GM19395 (cell line): ENCODE measurements around the gene IGF1.
"Not testable (repeated sequence)": the region's sequence is repeated elsewhere in the genome, so short reads cannot be mapped to it uniquely, and the experiment has no call there.

ENCODE experiments used
- ATAC-seq: cut with Tn5 transposase; IDR thresholded peaks from one replicate; pipeline ENCODE4 v1.9.1; 2021; ENCODE audit warnings: mild to moderate bottlenecking, moderate library complexity; ENCODE audit not compliant: unreplicated experiment

Gene IGF1

GRCh38 chr12:102390068-102390467 is 90.3 kb downstream of the IGF1 start:
- ATAC-seq = no peak

DNA sequence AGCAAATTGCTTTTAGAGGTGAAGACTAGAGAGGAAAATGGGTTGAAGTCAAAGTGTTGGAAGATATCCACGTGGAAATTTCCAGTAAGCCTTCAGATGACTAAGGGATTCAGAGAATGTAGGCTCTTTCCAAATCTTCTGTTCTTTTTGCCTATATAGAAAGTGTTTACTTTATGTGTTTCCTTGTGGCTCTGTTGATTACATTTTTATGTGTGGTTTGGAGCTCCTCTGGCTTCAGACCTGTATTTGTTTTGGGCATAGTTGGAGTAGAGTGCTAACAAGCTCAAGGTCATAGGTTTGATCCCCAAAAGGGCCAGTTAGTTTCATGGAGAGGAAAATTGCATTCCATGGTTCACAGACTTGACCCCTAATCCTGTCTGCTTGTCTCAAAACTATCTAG is 91.9 kb downstream of the IGF1 start:
- ATAC-seq = no peak

DNA sequence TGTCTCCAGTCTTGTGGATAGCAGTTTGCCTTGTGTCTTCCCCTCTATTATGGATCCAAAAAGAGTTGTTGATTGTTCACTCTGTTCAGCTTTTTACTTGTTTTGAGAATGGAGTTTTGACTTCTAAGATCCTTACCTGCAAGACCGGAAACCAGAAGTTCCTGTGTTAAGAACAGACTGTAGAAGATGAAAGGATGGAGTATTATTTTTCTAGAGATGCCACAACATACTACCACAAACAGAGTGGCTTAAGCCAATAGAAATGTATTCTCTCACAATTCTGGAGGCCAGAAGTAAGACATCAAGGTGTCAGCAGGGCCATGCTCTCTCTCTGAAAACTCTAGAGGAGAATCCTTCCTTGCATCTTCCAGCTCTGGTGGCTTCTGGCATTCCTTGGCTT is 95.0 kb downstream of the IGF1 start:
- no peak for ATAC-seq

- no peak for ATAC-seq
These were observed 100.8 kb downstream of the IGF1 start for GRCh38 chr12:102379346-102380162.

DNA sequence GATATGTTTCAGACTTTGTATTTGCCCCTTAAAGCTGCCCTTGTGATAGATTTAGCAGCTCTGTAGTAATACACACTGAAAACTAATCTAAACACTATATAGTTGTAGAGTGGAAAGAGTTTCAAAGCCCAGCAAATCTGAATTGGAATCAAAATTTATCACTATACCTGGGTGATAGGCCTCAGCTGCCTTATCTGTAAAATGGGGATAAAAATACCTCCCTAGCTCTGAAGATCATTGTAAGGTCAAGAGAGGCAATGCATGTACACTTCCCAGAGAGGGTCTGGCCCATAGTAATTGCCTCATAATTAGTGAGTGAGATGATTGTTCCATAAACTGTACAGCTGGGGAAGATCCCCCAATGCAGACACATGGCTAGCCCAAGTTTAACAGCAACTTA is 103.6 kb downstream of the IGF1 start:
- no peak for ATAC-seq

- ATAC-seq = no peak
These were observed 104.1 kb downstream of the IGF1 start for GRCh38 chr12:102376181-102376747.

GRCh38 chr12:102374190-102374589 is 106.2 kb downstream of the IGF1 start:
- ATAC-seq = no peak

- no peak for ATAC-seq
These were observed 108.3 kb downstream of the IGF1 start for GRCh38 chr12:102372087-102372486.

DNA sequence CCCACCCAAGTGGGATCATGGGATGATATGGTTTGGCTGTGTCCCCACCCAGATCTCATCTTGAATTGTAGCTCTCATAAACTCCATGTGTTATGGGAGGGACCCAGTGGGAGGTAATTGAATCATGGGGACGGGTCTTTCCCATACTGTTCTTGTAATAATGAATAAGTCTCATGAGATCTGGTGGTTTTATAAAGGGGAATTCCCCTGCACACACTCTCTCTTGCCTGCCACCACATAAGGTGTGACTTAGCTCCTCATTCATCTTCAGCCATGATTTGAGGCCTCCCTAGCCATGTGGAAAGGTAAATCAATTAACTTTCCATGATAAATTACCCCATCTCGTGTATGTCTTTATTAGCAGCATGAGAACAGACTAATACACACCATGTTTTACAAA is 109.2 kb downstream of the IGF1 start:
- ATAC-seq = no peak

GRCh38 chr12:102369876-102370275 is 110.5 kb downstream of the IGF1 start:
- ATAC-seq = no peak

DNA sequence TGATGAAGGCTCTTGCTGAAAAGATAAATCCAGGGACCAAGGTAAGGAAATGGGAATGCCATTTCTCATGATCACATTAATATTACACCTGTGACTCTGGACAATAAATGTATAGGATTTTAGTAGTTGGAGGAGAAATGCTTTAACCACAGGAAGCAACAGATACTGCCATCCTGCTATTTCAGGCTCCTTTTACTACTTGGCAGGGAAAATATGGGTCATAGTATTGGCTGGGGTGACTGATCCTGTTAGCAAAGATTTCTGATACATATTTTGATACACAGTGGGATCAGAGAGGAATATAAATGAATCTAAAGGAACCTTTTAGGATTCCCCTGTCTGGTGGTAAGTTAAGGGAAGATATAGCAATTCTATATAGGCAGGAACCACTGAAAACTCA is 115.0 kb downstream of the IGF1 start:
- ATAC-seq = no peak

- ATAC-seq = no peak
These were observed 115.7 kb downstream of the IGF1 start for GRCh38 chr12:102364709-102365108.

GRCh38 chr12:102356690-102357089 is 123.7 kb downstream of the IGF1 start:
- no peak for ATAC-seq

DNA sequence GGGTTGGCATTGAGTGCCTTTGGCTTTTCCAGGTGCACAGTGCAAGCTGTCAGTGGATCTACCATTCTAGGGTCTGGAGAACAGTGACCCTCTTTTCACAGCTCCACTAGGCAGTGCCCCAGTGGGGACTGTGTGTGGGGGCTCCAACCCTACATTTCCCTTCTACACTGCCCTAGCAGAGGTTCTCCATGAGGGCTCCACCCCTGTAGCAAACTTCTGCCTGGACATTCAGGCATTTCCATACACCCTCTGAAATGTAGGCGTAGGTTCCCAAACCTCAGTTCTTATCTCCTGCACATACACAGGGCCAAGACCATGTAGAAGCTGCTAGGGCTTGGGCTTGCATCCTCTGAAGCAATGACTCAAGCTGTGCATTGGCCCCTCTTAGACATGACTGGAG is 126.1 kb downstream of the IGF1 start:
- not testable (repeated sequence) for ATAC-seq

DNA sequence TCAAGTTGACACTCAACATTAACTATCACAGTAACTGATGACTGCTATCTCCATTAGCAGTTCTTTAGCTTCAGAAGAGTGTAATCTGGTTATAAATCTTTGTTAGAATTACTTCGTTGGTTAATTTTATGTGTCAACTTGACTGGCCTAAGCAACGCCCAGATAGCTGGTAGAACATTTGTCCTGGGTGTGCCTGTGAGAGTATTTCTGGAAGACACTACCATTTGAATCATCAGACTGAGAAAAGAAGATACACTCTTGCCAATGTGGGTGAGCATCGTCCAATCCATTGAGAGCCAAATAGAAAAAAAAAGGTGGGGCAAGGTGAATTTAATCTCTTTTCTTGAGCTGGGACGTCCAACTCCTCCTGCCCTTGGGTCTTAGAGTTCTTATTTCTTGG is 129.0 kb downstream of the IGF1 start:
- ATAC-seq = no peak

DNA sequence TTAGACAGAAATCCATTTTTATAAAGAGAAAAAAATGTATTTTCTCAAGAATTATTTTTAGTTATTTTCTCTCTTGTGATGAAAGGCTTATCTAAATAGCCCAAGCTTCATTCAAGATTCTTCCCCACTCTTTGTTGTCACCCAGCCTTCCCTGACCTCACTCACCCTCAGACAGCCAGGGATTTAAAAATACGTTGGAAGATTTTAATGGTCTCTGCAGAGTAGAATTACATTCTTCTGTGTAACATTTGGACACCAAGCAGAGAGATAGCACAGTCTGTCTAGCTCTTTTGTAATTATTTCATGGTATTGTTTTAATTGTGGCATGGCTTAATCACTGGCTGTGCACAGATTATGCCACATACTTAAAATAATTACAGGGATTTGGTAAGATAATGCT is 130.3 kb downstream of the IGF1 start:
- no peak for ATAC-seq

- ATAC-seq = no peak
These were observed 131.3 kb downstream of the IGF1 start for GRCh38 chr12:102349079-102349478.

- no peak for ATAC-seq
These were observed 132.6 kb downstream of the IGF1 start for GRCh38 chr12:102347811-102348210.
